Measurements from ENCODE around the gene RPS8.
"Not testable (repeated sequence)": the region's sequence is repeated elsewhere in the genome, so short reads cannot be mapped to it uniquely, and the experiment has no call there.

The RPS8 gene

GRCh38 chr1:44775078-44775929, at the start of gene RPS8:
RPS8 (plus strand) TSS chr1:44775540; CDS start chr1:44775597, 57 bp downstream.
- peaks cover 45 to 54% of the 10 kb centered on the region in 2 donors for H3K36me3 Mint-ChIP-seq
- H3K27ac Mint-ChIP-seq, result peak within 1 kb of the TSS; percentile 96
- no peaks in the 10 kb centered on the region for H3K9me3 Mint-ChIP-seq
- peak; percentile 84 for DNase-seq
- H3K4me3 Mint-ChIP-seq, result peak within 1 kb of the TSS; percentile 88 to 92
- peak; percentile 81 to 91 for ATAC-seq (replicated peaks)
- peaks cover 25 to 39% of the 10 kb centered on the region in 2 donors for H3K4me1 Mint-ChIP-seq
- no peaks in the 10 kb centered on the region for H3K27me3 Mint-ChIP-seq

GRCh38 chr1:44730741-44731512, 44.4 kb upstream of the RPS8 start, which contains the start of gene RNU5D-1:
RNU5D-1 (minus strand) TSS chr1:44731170.
- peak within 1 kb of the TSS; percentile 99 for H3K27ac Mint-ChIP-seq
- H3K4me3 Mint-ChIP-seq, result peak within 1 kb of the TSS; percentile 52 to 58
- ATAC-seq (replicated peaks) (peak; percentile 83 to 84), DNase-seq (peak; percentile 89)
- H3K4me1 Mint-ChIP-seq, result peaks cover 24 to 31% of the 10 kb centered on the region in 2 donors
- no peaks in the 10 kb centered on the region for H3K9me3 Mint-ChIP-seq
- H3K27me3 Mint-ChIP-seq, result no peaks in the 10 kb centered on the region
- H3K36me3 Mint-ChIP-seq, result peaks cover 0 to 3% of the 10 kb centered on the region in 2 donors

- no peak for DNase-seq
These were observed 42.0 kb upstream of the RPS8 start for GRCh38 chr1:44733365-44733764.

GRCh38 chr1:44733784-44734183, 41.6 kb upstream of the RPS8 start:
- Mint-ChIP-seq H3K36me3 (no peaks in the 10 kb centered on the region), H3K9me3 (no peaks in the 10 kb centered on the region), H3K4me1 (peaks cover 11 to 12% of the 10 kb centered on the region in 2 donors), H3K27ac (no peak overlapping the region), H3K4me3 (no peak overlapping the region), H3K27me3 (no peaks in the 10 kb centered on the region)
- no peak for ATAC-seq (replicated peaks)
- DNase-seq, result no peak

More at GRCh38 chr1:44733365-44733764, 42.0 kb upstream of the RPS8 start:
- no peak overlapping the region for H3K4me3 Mint-ChIP-seq
- ATAC-seq (replicated peaks), result no peak
- no peaks in the 10 kb centered on the region for H3K9me3 Mint-ChIP-seq
- no peak overlapping the region for H3K27ac Mint-ChIP-seq
- no peaks in the 10 kb centered on the region for H3K36me3 Mint-ChIP-seq
- no peaks in the 10 kb centered on the region for H3K27me3 Mint-ChIP-seq
- H3K4me1 Mint-ChIP-seq, result peaks cover 12 to 14% of the 10 kb centered on the region in 2 donors

GRCh38 chr1:44735992-44736391, 39.3 kb upstream of the RPS8 start:
- Mint-ChIP-seq H3K4me3 (no peak overlapping the region), H3K4me1 (peaks cover 9 to 18% of the 10 kb centered on the region in 2 donors), H3K9me3 (no peaks in the 10 kb centered on the region), H3K36me3 (no peaks in the 10 kb centered on the region), H3K27me3 (no peaks in the 10 kb centered on the region), H3K27ac (no peak overlapping the region)
- DNase-seq (no peak), ATAC-seq (replicated peaks) (no peak)

- not testable (repeated sequence) for H3K27me3 Mint-ChIP-seq; H3K9me3 Mint-ChIP-seq; ATAC-seq (replicated peaks); H3K36me3 Mint-ChIP-seq; DNase-seq
- peak overlapping the region; percentile 87 to 91 for H3K4me3 Mint-ChIP-seq
- peak overlapping the region; percentile 92 for H3K27ac Mint-ChIP-seq
- H3K4me1 Mint-ChIP-seq, result peaks cover 8 to 18% of the 10 kb centered on the region in 2 donors
These were observed 36.4 kb upstream of the RPS8 start for GRCh38 chr1:44738953-44739306.

- peak; percentile 98 to 99 for ATAC-seq (replicated peaks)
- Mint-ChIP-seq H3K4me3 (peak within 1 kb of the TSS; percentile 87 to 91), H3K27ac (peak within 1 kb of the TSS; percentile 92), H3K9me3 (no peaks in the 10 kb centered on the region), H3K4me1 (peaks cover 8 to 18% of the 10 kb centered on the region in 2 donors), H3K27me3 (no peaks in the 10 kb centered on the region), H3K36me3 (peaks cover 0 to 3% of the 10 kb centered on the region in 2 donors)
- DNase-seq, result peak; percentile 95
These were observed 35.8 kb upstream of the RPS8 start, which contains the start of gene KIF2C for GRCh38 chr1:44739307-44740178. KIF2C (plus strand) TSS chr1:44739837; CDS start chr1:44739933, 96 bp downstream.

- H3K4me3 Mint-ChIP-seq, result peak overlapping the region; percentile 87 to 91
- H3K4me1 Mint-ChIP-seq, result peaks cover 8 to 18% of the 10 kb centered on the region in 2 donors
- H3K27me3 Mint-ChIP-seq, result no peaks in the 10 kb centered on the region
- no peaks in the 10 kb centered on the region for H3K9me3 Mint-ChIP-seq
- DNase-seq (peak; percentile 13), ATAC-seq (replicated peaks) (peak; percentile 28 to 43)
- peak overlapping the region; percentile 92 for H3K27ac Mint-ChIP-seq
- peaks cover 0 to 3% of the 10 kb centered on the region in 2 donors for H3K36me3 Mint-ChIP-seq
These were observed 35.1 kb upstream of the RPS8 start for GRCh38 chr1:44740179-44740617.

- DNase-seq, result no peak
- H3K9me3 Mint-ChIP-seq, result no peaks in the 10 kb centered on the region
- H3K36me3 Mint-ChIP-seq, result peaks cover 0 to 6% of the 10 kb centered on the region in 2 donors
- H3K27me3 Mint-ChIP-seq, result no peaks in the 10 kb centered on the region
- H3K4me3 Mint-ChIP-seq, result no peak overlapping the region
- peaks cover 8 to 18% of the 10 kb centered on the region in 2 donors for H3K4me1 Mint-ChIP-seq
- no peak overlapping the region for H3K27ac Mint-ChIP-seq
- ATAC-seq (replicated peaks), result no peak
These were observed 32.1 kb upstream of the RPS8 start for GRCh38 chr1:44743211-44743610.

- H3K36me3 Mint-ChIP-seq, result peaks cover 0 to 4% of the 10 kb centered on the region in 2 donors
- no peak overlapping the region for H3K4me3 Mint-ChIP-seq
- no peaks in the 10 kb centered on the region for H3K9me3 Mint-ChIP-seq
- ATAC-seq (replicated peaks), result no peak
- no peak for DNase-seq
- H3K27ac Mint-ChIP-seq, result no peak overlapping the region
- peaks cover 0 to under 1% of the 10 kb centered on the region in 2 donors for H3K4me1 Mint-ChIP-seq
- H3K27me3 Mint-ChIP-seq, result no peaks in the 10 kb centered on the region
These were observed 27.5 kb upstream of the RPS8 start for GRCh38 chr1:44747878-44748277.

- ATAC-seq (replicated peaks), result peak in 1 of 2 donors; percentile 53
- H3K9me3 Mint-ChIP-seq, result no peaks in the 10 kb centered on the region
- peak overlapping the region; percentile 25 for H3K27ac Mint-ChIP-seq
- DNase-seq, result no peak
- H3K27me3 Mint-ChIP-seq, result no peaks in the 10 kb centered on the region
- peaks cover 14 to 22% of the 10 kb centered on the region in 2 donors for H3K4me1 Mint-ChIP-seq
- peaks cover 3 to 13% of the 10 kb centered on the region in 2 donors for H3K36me3 Mint-ChIP-seq
- H3K4me3 Mint-ChIP-seq, result no peak overlapping the region
These were observed 17.9 kb upstream of the RPS8 start for GRCh38 chr1:44757420-44757819.

GRCh38 chr1:44759077-44759476, 16.3 kb upstream of the RPS8 start:
- ATAC-seq (replicated peaks) (no peak), DNase-seq (no peak)
- no peaks in the 10 kb centered on the region for H3K9me3 Mint-ChIP-seq
- no peak overlapping the region for H3K4me3 Mint-ChIP-seq
- H3K4me1 Mint-ChIP-seq, result peaks cover 11 to 14% of the 10 kb centered on the region in 2 donors
- no peaks in the 10 kb centered on the region for H3K27me3 Mint-ChIP-seq
- H3K36me3 Mint-ChIP-seq, result peaks cover 6 to 19% of the 10 kb centered on the region in 2 donors
- H3K27ac Mint-ChIP-seq, result no peak overlapping the region

GRCh38 chr1:44760876-44761275, 14.5 kb upstream of the RPS8 start:
- H3K27me3 Mint-ChIP-seq, result no peaks in the 10 kb centered on the region
- H3K27ac Mint-ChIP-seq, result no peak overlapping the region
- no peaks in the 10 kb centered on the region for H3K9me3 Mint-ChIP-seq
- ATAC-seq (replicated peaks) (no peak), DNase-seq (no peak)
- H3K4me1 Mint-ChIP-seq, result peaks cover 9 to 10% of the 10 kb centered on the region in 2 donors
- H3K36me3 Mint-ChIP-seq, result peaks cover 6 to 19% of the 10 kb centered on the region in 2 donors
- H3K4me3 Mint-ChIP-seq, result no peak overlapping the region

Data from stimulated activated naive B cell treated with anti-CD40 and anti-IgM and Interleukin-4, amounts not matched to agents 10 μg/mL and 1 μg/mL and 100 μg/mL, for 72 hours (primary cell).